Epidermal melanocyte (primary cell): Measurements from ENCODE around the gene SLC49A3.

Experiments used
- DNase-seq: peaks from one replicate; pipeline ENCODE4 v3.0.0; 2011; ENCODE audit warnings: low spot score; ENCODE audit not compliant: insufficient read length

The SLC49A3 gene

GRCh38 chr4:666822-667544 is 22.0 kb downstream of the SLC49A3 start:
- DNase-seq: no peak

- DNase-seq: no peak
Measured at GRCh38 chr4:666436-666810, 22.5 kb downstream of the SLC49A3 start.

GRCh38 chr4:665751-666435 is 23.1 kb downstream of the SLC49A3 start:
- no peak for DNase-seq

DNA sequence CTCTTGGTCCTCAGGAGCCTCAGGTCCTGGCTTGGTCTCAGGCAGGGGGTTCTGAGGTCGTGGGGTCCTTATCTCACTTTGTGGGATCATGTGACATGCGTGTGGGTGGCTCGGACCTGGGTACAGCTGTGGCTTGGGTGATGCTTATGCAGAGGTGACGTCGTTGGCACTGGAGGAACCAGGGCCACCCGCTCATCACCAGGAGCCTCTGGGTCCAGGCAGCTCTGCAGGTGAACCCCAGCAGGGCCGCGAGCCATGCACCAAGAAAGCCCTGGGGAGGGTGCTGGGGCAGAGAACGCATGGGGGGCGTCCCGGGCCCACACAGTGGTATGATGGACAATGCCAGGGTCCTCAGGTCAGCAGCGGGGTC is 23.6 kb downstream of the SLC49A3 start:
- no peak for DNase-seq

DNA sequence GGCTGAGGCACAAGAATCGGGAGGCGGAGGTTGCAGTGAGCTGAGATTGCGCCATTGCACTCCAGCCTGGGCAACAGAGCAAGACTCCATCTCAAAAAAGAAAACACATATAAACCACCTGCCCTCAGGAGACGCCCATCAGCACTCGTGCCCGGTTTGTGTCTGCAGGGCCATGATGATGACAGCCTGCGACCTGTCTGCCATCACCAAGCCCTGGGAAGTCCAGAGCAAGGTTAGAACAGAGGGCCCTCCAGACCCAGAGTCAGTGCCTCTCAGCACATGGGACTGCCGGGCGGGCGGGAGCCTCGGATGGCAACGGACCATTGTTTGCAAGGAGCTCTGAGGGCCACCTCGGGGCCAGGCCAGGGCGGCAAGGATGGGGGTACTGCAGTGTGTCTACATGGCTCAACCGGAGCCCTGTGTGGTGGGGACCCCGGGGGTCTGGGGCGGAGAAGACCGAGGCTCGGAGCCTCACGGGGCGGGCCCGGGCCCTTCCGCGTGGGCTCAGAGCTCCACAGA is 24.2 kb downstream of the SLC49A3 start:
- DNase-seq: no peak

DNA sequence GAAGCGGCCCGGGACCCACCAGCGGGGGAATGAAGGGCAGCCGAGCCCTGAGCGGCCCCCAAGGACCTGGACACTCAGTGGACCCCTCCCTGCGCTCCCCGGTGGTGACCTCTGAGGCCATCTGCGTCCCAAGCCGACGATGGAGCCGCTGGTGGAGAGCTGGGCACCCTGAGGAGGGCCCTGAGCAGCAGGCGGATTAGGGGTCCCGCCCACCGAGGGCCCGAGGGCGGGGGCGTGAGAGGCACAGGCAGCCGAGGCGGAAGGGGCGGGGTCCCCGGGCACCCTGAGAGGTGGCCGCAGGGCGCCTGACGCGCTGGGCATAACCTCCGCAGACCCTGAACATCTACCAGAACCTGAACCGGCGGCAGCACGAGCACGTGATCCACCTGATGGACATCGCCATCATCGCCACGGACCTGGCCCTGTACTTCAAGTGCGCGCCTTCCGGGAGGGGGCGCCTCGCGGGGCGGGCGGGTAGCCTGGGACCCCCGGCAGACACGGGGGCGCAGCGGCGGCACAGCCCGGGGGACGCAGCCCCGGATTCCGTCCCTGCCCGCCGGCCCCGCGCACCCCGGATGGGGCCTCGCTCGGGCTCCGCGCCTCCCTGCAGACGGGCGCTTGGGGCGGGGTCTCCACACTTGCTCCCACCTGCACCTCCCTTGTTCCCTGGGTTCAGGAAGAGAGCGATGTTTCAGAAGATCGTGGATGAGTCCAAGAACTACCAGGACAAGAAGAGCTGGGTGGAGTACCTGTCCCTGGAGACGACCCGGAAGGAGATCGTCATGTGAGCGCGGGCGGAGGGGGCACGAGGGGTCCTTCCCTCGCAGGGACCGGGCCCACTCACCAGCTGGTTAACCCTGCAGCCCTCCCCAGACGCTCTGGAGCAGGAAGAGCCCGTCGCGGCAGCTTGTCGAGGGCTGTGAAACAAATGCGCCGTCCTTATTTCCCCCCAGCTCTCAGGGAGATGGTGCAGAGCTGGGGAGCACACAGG is 25.2 kb downstream of the SLC49A3 start:
- DNase-seq: no peak

- DNase-seq: no peak
Measured at GRCh38 chr4:663046-663437, 25.9 kb downstream of the SLC49A3 start.

- DNase-seq: no peak
Measured at GRCh38 chr4:661881-662761, 26.8 kb downstream of the SLC49A3 start.

DNA sequence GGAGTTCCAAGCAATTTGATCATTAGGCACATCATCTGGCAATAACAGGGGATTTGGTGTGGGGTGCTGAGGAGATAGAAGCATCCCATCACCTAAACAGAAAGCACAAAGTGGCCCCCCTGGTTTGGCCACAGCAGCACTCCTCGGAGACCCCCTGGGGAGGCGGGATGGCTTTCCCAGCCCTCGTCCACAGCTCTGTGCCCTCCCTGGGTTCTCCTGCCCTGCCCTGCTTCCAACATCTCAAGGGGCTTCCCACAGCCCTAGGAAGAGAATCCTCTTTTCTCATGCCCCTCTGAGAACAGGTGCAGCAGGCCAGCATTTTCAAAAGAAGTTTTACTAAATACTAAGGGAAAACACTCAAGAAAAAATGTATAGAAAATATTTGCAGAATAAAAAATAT is 27.7 kb downstream of the SLC49A3 start:
- no peak for DNase-seq

- DNase-seq: no peak
Measured at GRCh38 chr4:660401-660800, 28.6 kb downstream of the SLC49A3 start.

GRCh38 chr4:659851-660250 is 29.1 kb downstream of the SLC49A3 start:
- DNase-seq: no peak

GRCh38 chr4:658681-659667 is 30.0 kb downstream of the SLC49A3 start:
- no peak for DNase-seq

- no peak for DNase-seq
Measured at GRCh38 chr4:657834-658667, 30.9 kb downstream of the SLC49A3 start.

GRCh38 chr4:657338-657833 is 31.6 kb downstream of the SLC49A3 start:
- no peak for DNase-seq

DNA sequence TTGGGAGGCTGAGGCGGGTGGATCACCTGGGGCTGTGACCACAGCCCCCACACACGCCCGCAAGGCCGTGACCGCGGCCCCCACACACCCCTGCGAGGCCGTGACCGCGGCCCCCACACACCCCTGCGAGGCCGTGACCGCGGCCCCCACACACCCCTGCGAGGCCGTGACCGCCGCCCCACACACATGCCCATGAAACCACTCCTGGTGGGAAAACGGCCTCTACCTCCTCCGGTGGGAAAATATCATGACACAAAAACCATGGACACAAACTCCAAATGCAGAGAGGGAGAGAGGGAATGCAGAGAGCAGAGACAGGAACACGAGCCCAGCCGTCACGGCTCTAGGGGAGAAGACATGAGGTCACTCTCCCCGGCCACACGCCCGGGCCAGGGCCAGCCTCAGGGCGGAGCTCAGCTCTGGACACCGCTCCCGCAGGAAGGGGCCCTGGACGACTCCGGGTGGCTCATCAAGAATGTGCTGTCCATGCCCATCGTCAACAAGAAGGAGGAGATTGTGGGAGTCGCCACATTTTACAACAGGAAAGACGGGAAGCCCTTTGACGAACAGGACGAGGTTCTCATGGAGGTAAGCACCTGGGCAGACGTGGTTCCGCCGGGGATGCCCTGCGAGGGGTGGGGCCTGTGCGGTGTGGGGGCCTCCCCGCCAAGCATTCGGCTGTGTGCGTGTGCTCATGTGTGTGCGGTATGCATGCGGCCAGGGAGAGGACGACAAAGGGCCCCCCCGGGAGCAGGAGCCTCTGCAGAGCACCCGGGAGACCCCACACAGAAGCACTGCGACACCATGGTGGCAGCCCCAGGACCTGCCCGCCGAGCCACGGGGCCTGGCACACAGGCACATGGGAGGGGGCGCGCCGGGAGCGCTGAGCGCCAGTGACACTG is 32.3 kb downstream of the SLC49A3 start:
- DNase-seq: no peak

- no peak for DNase-seq
Measured at GRCh38 chr4:655464-656151, 33.3 kb downstream of the SLC49A3 start.
